ENCODE data around the gene DMAC2L.
A peak's percentile ranks its signal among the peaks of the same experiment; 100 is the strongest.
"Not testable (repeated sequence)": the region's sequence is repeated elsewhere in the genome, so short reads cannot be mapped to it uniquely, and the experiment has no call there.

Gene DMAC2L

DNA sequence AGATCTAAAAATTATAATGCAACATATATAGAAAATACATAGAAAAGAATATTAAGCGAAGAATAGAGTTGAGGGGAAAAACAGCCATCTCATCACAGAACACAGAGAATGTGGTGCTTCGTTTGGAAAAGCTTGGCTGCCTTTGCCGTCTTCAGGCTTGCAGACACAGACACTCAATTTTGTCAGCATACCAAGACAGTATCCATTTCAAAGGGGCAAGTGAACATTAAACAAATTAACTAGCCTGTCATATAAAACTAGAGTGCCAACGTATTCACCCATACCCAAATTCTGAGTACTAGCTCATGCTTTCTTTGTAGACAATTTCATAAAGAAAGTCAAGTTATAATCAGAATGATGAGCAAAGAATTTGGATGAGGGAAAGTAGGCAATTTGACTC is 40.5 kb downstream of the DMAC2L start:
- no peak overlapping the region for H3K4me3 ChIP-seq (ENCODE audit: low read depth, low read length)
- DNase-seq (ENCODE audit: low read depth): no peak
- TF ChIP-seq, protein P1, sequence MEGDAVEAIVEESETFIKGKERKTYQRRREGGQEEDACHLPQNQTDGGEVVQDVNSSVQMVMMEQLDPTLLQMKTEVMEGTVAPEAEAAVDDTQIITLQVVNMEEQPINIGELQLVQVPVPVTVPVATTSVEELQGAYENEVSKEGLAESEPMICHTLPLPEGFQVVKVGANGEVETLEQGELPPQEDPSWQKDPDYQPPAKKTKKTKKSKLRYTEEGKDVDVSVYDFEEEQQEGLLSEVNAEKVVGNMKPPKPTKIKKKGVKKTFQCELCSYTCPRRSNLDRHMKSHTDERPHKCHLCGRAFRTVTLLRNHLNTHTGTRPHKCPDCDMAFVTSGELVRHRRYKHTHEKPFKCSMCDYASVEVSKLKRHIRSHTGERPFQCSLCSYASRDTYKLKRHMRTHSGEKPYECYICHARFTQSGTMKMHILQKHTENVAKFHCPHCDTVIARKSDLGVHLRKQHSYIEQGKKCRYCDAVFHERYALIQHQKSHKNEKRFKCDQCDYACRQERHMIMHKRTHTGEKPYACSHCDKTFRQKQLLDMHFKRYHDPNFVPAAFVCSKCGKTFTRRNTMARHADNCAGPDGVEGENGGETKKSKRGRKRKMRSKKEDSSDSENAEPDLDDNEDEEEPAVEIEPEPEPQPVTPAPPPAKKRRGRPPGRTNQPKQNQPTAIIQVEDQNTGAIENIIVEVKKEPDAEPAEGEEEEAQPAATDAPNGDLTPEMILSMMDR (IDR thresholded peaks at IDR 0.05; ENCODE audit: insufficient read depth, low read depth, low read length, missing control alignments): no peak

- no peak for DNase-seq (ENCODE audit: low read depth)
- no peak overlapping the region for H3K4me3 ChIP-seq (ENCODE audit: low read depth, low read length)
- TF ChIP-seq, protein P1 (IDR thresholded peaks at IDR 0.05; ENCODE audit: insufficient read depth, low read depth, low read length, missing control alignments): no peak
Measured at GRCh38 chr14:50353126-50353525, 41.0 kb downstream of the DMAC2L start.

DNA sequence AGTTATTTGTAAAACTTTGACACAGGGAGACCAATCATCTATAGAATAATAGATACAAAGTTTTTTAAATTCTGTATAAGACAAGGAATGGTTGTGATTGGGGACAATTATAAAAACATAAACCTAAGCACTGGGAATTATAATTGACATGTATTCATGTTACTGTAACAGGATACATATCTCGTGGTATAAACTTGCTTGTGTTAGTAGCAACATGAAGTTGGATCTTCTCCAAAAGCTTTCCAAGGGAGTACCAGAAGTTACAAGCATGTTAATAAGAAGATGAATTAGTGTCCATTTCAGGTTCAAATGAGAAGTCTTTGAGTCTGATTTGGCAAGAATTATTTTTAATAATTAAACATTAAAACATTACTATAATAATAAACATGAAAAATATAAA is 42.4 kb downstream of the DMAC2L start:
- no peak for DNase-seq (ENCODE audit: low read depth)
- no peak overlapping the region for H3K4me3 ChIP-seq (ENCODE audit: low read depth, low read length)
- TF ChIP-seq, protein P1 (IDR thresholded peaks at IDR 0.05; ENCODE audit: insufficient read depth, low read depth, low read length, missing control alignments): no peak

- H3K4me3 ChIP-seq (ENCODE audit: low read depth, low read length): no peak overlapping the region
- no peak for DNase-seq (ENCODE audit: low read depth)
- TF ChIP-seq, protein P1 (IDR thresholded peaks at IDR 0.05; ENCODE audit: insufficient read depth, low read depth, low read length, missing control alignments): no peak
Measured at GRCh38 chr14:50355692-50356091, 43.6 kb downstream of the DMAC2L start.

- H3K4me3 ChIP-seq (ENCODE audit: low read depth, low read length); DNase-seq (ENCODE audit: low read depth): not testable (repeated sequence)
Measured at GRCh38 chr14:50356283-50356682, 44.2 kb downstream of the DMAC2L start.

DNA sequence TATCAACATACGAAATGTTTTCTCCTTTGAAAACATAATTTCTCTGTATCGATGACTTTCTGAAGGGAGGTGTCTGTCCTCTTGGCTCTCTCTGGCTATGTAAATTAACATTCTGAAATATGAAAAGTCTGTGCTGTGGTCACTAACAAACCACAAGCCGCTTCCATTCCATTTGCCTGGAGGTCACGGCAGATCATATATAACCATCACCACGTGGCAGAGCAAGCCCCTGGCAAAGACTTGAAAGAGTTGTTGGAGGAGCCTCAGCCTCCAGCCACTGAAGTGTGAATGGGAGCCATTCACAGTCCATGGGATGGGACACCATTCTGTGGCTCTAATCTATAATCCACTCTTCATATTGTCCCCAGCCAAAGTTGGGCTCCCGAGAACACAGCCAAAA is 45.0 kb downstream of the DMAC2L start:
- no peak overlapping the region for H3K4me3 ChIP-seq (ENCODE audit: low read depth, low read length)
- TF ChIP-seq, protein P1 (IDR thresholded peaks at IDR 0.05; ENCODE audit: insufficient read depth, low read depth, low read length, missing control alignments): no peak
- DNase-seq (ENCODE audit: low read depth): peak; percentile 12

GRCh38 chr14:50357753-50358395 is 45.8 kb downstream of the DMAC2L start:
- no peak for DNase-seq (ENCODE audit: low read depth)
- H3K4me3 ChIP-seq (ENCODE audit: low read depth, low read length): no peak overlapping the region
- TF ChIP-seq, protein P1 (IDR thresholded peaks at IDR 0.05; ENCODE audit: insufficient read depth, low read depth, low read length, missing control alignments): no peak

Measured in GM12865 (cell line).